ENCODE measurements around the gene MEI1. TPM values are rescaled to one million over a fixed set of nuclear protein-coding genes. Genes with fewer than 3 reads are reported as not detected.

The MEI1 gene
- total RNA-seq, 4 donors from 2014 or later, result 0.16 to 13.6 (median 6.3) TPM

DNA sequence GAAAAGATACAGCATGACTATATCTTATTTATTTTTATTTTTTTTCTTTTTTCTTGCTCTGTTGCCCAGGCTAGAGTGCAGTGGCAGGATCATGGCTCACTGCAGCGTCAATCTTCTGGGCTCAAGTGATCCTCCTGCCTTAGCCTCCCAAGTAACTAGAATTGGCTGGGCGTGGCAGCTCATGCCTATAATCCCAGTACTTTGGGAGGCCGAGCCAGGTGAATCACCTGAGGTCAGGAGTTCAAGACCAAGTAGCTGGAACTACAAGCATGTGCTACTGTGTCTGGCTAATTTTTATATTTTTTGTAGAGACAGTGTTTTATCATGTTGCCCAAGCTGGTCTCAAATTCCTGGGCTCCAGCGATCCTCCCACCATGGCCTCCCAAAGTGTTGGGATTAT is 72.9 kb downstream of the MEI1 start:
- TF ChIP-seq, protein P1, sequence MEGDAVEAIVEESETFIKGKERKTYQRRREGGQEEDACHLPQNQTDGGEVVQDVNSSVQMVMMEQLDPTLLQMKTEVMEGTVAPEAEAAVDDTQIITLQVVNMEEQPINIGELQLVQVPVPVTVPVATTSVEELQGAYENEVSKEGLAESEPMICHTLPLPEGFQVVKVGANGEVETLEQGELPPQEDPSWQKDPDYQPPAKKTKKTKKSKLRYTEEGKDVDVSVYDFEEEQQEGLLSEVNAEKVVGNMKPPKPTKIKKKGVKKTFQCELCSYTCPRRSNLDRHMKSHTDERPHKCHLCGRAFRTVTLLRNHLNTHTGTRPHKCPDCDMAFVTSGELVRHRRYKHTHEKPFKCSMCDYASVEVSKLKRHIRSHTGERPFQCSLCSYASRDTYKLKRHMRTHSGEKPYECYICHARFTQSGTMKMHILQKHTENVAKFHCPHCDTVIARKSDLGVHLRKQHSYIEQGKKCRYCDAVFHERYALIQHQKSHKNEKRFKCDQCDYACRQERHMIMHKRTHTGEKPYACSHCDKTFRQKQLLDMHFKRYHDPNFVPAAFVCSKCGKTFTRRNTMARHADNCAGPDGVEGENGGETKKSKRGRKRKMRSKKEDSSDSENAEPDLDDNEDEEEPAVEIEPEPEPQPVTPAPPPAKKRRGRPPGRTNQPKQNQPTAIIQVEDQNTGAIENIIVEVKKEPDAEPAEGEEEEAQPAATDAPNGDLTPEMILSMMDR (IDR thresholded peaks at IDR 0.05; ENCODE audit: low read depth), result no peak

DNA sequence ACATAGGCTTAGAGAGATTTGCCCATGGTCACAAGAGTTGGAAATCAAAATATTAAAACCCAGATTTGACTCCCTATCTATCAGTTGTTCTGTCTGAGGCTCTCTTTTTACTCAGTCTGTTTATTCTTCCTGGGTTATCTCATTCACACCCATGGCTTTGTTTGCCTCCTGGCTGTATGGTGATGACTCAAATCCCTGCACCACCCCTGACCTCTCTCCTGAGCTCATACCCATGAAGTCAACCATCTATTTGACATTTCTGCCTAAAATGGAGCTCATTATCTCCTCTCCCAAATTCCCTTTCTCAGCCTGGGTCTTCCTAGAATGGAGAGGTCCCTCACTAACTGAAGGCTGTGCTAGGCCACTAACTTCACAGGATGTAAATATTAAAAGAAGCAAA is 73.3 kb downstream of the MEI1 start:
- TF ChIP-seq, protein P1 (IDR thresholded peaks at IDR 0.05; ENCODE audit: low read depth), result no peak

DNA sequence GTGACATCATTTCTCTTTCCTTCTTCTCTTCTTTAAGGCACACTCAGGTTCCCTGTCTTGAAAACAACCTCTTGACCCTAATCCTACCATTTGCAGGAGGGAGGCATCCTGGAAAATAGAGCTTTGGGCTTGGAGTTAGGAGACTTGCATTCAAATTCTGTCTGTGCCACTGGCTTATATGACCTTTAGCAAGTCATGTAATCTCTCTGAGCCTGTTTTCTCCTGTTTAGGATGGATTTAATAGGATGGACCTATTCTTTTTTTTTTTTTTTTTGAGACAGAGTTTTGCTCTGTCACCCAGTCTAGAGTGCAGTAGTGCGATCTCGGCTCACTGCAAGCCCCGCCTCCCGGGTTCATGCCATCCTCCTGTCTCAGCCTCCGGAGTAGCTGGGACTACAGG is 76.0 kb downstream of the MEI1 start:
- TF ChIP-seq, protein P1 (IDR thresholded peaks at IDR 0.05; ENCODE audit: low read depth), result no peak

DNA sequence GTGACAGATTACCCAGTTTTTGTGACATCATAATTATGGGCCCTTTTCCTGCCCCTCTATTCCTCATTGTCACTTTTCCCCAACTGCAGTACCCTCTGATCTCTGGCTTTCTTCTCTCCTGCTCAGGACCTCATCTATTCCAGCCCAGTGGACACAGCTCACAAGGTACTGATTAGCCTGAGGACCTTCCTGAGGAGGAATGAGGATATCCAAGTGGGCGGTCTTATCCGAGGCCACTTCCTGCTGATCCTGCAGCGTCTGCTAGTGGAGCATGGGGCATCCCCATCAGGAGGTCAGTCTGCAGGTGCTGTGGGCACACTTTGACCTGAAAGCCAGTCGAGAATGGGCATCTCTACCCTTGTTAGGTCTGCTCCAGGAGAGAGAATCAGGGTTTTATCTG is 76.7 kb downstream of the MEI1 start:
- TF ChIP-seq, protein P1 (IDR thresholded peaks at IDR 0.05; ENCODE audit: low read depth), result no peak

DNA sequence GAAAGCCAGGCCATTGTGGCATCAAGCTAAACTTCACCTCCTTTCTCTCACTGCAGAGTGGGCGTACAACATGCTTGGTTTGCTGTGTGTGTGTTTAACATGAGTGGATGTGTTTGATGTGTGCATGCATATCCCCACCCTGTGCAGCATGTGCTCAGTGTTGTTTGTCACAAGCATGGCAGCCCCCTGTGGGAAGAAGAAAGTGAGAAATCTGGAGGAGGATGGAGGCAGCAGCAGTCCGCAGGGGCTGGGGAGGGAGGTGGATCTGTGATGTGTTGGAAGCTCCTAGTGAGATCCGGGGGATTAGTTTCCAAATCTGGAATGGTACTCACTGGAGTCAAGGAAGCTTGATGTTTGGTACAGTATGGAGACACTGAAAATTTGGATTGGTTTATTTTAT is 77.1 kb downstream of the MEI1 start:
- TF ChIP-seq, protein P1 (IDR thresholded peaks at IDR 0.05; ENCODE audit: low read depth), result no peak

DNA sequence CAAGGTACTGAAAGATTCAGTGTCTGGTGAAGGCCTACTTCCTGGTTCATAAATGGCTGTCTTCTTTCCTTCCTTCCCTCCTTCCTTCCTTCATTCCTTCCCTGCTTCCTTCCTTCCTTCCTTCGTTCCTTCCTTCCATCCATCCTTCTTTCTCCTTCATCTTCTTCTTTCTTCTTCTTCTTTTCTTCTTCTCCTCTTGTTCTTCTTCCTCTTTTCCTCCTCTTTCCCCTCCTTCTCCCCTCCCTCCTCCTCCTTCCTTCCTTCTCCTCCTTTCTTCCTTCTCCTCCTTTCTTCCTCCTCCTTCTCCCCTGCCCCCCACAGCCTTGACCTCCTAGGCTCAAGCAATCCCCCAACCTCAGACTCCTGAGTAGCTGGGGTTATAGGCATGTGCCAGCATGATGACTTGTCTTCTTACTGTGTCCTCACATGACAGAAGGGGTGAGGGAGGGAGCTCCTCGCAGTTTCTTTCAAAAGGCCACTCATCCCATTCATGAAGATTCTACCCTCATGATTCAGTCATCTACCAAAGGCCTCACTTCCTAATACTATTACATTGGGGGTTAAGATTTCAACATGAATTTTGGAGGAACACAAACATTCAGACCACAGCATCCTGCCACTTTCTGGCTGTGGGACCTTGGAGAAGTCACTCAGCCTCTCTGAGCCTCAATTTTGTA is 78.6 kb downstream of the MEI1 start:
- TF ChIP-seq, protein P1 (IDR thresholded peaks at IDR 0.05; ENCODE audit: low read depth), result no peak

DNA sequence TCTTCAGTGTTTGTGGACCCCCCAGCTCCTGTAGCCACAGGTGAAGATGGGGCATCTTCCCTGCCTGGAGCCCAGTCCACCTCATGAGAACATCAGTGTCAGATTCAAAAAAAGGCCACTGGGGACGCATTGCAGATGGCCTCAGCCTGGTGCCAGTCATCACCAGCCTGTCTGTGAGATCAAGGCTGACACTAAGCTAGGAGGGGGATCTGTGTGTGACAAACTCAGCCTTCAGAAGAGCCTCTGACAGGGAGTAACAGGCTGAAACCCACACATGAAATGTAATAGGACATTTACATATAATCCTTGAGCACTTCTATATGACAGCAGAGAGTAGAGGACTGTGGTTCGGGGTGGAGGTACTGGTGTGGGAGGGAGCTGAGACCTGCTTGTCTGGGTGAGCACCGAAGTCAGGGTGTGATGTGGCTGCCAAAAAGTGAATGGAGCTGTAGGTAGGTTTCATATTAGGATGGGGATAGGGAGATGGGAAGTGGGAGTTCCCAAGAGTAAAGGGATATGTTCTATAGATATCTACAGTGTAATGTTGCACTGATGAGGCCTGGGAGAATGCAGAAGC is 80.7 kb downstream of the MEI1 start:
- TF ChIP-seq, protein P1 (IDR thresholded peaks at IDR 0.05; ENCODE audit: low read depth), result no peak
